Upper lobe of left lung (tissue), 4 donors: Measurements from ENCODE around the gene KIRREL3.

Experiments
- CTCF ChIP-seq, 6 experiments: fragments of 450-650 bp in 4 of 6; fragments of 200-600 bp in 2 of 6; sonication (generic) in 2 of 6; IDR thresholded peaks; one replicate each; pipeline ENCODE4 v1.5.1; 2016 to 2019; ENCODE audit warnings: antibody characterized with exemption in 6 of 6
- EP300 ChIP-seq, 4 donors: sonication (generic); formaldehyde crosslinking; IDR thresholded peaks; one replicate each; pipeline ENCODE4 v1.5.1; 2017; ENCODE audit warnings: antibody characterized with exemption in 4 of 4, control low read depth in 2 of 4
- POLR2A ChIP-seq, 4 donors: fragments of 450-650 bp; IDR thresholded peaks; one replicate each; pipeline ENCODE4 v1.5.1; 2016 to 2017; ENCODE audit warnings: antibody characterized with exemption in 4 of 4, mild to moderate bottlenecking in 2 of 4
- POLR2AphosphoS5 ChIP-seq, 2 donors: sonication (generic); formaldehyde crosslinking; IDR thresholded peaks; one replicate each; pipeline ENCODE4 v1.5.1; 2017; ENCODE audit warnings: antibody characterized with exemption in 2 of 2

GRCh38 chr11:126378763-126379162 is 621.8 kb downstream of the KIRREL3 start:
- no peak for TF ChIP-seq CTCF (IDR thresholded peaks at IDR 0.05)
- TF ChIP-seq EP300 (IDR thresholded peaks at IDR 0.05), result no peak
- TF ChIP-seq POLR2A (IDR thresholded peaks at IDR 0.05), result no peak
- no peak for TF ChIP-seq POLR2AphosphoS5 (IDR thresholded peaks at IDR 0.05)
